ENCODE measurements around the gene TSSK6.

TSSK6 gene

GRCh38 chr19:19490214-19490968, 25.0 kb downstream of the TSSK6 start:
- peak; percentile 81 for TF ChIP-seq CTCF (IDR thresholded peaks at IDR 0.05; ENCODE audit: low read length, missing control alignments)
- no peak overlapping the region for H3K4me3 ChIP-seq (replicated peaks; ENCODE audit: low read depth, low read length)
- peak; percentile 90 for DNase-seq (ENCODE audit: low read depth)

DNA sequence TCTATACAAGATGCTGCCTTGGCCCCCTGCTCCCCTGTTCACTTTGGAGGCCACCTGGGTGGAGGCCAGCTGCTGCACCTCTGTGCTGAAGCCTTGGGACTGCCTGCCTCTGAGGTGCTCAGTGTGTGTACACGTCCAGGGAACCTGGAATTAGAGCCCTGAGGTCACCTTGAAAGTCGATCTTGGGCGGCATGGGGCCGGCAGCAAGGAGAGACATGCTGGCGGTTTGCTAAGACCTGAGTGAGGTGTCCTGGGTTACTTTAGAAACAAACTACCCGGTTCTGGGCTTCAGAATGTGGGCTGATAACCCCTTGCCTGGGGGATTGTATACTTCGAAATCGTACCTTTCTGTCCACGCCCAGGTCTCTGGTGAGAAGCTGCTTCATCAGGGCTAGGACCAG, 25.5 kb downstream of the TSSK6 start:
- DNase-seq (ENCODE audit: low read depth) = no peak
- H3K4me3 ChIP-seq (replicated peaks; ENCODE audit: low read depth, low read length) = no peak overlapping the region
- TF ChIP-seq CTCF (IDR thresholded peaks at IDR 0.05; ENCODE audit: low read length, missing control alignments) = no peak

GRCh38 chr19:19488875-19489690, 26.3 kb downstream of the TSSK6 start:
- no peak for TF ChIP-seq CTCF (IDR thresholded peaks at IDR 0.05; ENCODE audit: low read length, missing control alignments)
- peak; percentile 97 for DNase-seq (ENCODE audit: low read depth)
- peak overlapping the region; percentile 9 for H3K4me3 ChIP-seq (replicated peaks; ENCODE audit: low read depth, low read length)

DNA sequence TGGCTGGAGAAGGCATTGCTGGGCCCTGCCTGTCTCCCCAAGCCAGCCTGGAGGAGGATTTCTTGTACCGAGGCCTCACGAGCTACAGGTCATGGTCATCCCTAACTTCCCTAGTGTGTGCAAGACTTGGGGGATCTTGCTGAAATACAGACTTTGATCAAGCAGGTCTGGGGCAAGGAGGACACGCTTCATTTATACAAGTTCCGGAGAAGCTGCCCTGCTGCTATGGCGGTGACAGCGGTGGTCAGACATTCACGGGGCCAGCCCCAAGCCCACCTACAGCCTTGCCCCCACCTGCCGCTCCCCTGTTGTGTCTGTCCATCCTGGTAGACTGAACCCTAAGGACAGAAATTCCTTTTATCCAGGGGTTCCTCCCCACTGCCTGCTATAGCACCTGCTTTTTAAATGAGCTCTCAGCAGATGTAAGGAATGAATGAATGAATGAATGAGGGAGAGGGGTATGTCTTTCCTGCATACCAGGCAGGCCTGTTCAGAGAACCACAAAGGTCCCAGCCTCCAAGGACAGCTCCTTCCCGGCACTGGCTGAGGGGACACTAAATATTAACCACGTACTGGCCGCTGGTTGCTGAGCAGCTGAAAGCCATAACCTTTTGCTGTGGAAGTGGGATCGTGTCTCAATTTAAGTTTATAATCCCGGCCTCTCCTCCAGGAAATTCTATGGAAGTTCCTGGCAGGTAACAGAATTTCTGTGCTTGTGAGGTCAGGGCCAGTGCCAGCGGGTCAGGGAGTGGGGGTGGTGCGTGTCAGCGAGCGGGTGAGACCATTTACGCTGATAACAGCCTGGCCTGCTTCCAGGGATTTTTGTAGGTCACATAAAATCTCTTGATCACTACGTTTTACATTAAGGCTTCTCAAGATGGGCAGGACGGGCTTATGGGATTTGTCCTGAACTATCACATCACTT, 27.1 kb downstream of the TSSK6 start:
- H3K4me3 ChIP-seq (replicated peaks; ENCODE audit: low read depth, low read length) = no peak overlapping the region
- DNase-seq (ENCODE audit: low read depth) = peak; percentile 27
- TF ChIP-seq CTCF (IDR thresholded peaks at IDR 0.05; ENCODE audit: low read length, missing control alignments) = no peak

- no peak overlapping the region for H3K4me3 ChIP-seq (replicated peaks; ENCODE audit: low read depth, low read length)
- TF ChIP-seq CTCF (IDR thresholded peaks at IDR 0.05; ENCODE audit: low read length, missing control alignments) = no peak
- DNase-seq (ENCODE audit: low read depth) = no peak
Measured at GRCh38 chr19:19487077-19487949, 28.0 kb downstream of the TSSK6 start.
